Forelimb muscle (tissue), 1 donor: Measurements from ENCODE around the gene STAT3. TPM values are rescaled to one million over a fixed set of nuclear protein-coding genes. Genes with fewer than 3 reads are reported as not detected.
A peak's percentile ranks its signal among the peaks of the same experiment; 100 is the strongest.
"Not testable (repeated sequence)": the region's sequence is repeated elsewhere in the genome, so short reads cannot be mapped to it uniquely, and the experiment has no call there.

ENCODE experiments used
- DNase-seq: peaks from one replicate; pipeline ENCODE4 v3.0.0-alpha.2; 2013; ENCODE audit warnings: low read depth
- polyA plus RNA-seq: library from polyadenylated mRNA; unstranded; fragments of 120-200 nt; gene quantifications from one replicate; pipeline ENCODE4 v1.2.1, GENCODE V29; 2013; ENCODE audit not compliant: insufficient read length

Gene STAT3
- polyA plus RNA-seq, 1 donor = 47.6 TPM

- no peak for DNase-seq
Observed at GRCh38 chr17:42354956-42355843, 33.0 kb downstream of the STAT3 start.

DNA sequence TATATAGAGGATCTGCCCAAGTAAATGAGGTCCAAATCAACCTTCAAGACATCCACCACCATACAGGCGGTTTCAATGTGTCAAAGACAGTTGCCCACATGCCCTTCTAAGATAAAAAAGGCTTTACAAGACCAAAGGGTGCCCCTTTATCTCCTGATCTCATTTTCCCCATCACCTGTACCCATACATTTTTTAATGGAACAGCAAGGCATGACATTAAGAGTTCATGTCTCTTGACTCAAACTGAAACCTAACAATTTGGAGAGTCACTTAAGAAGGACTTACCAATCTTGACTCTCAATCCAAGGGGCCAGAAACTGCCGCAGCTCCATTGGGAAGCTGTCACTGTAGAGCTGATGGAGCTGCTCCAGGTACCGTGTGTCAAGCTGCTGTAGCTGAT lies 40.1 kb downstream of the STAT3 start:
- no peak for DNase-seq

DNA sequence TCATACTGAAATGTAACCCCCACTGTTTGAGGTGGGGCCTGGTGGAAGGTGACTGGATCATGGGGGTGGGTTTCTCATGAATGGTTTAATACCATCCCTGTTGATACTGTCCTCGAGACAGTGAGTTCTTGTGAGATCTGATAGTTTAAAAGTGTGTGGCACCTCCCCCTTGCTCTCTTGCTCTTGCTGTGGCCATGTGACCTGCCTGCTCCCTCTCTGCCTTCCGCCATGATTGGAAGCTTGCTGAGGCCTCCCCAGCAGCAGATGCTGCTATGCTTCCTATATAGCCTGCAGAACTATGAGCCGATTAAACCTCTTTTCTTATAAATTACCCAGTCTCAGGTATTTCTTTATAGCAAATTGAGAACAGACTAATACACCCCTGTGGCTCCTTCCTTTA lies 40.6 kb downstream of the STAT3 start:
- no peak for DNase-seq

GRCh38 chr17:42347198-42347597 lies 41.0 kb downstream of the STAT3 start:
- DNase-seq = peak; percentile 62

GRCh38 chr17:42346481-42346880 lies 41.8 kb downstream of the STAT3 start:
- no peak for DNase-seq

DNA sequence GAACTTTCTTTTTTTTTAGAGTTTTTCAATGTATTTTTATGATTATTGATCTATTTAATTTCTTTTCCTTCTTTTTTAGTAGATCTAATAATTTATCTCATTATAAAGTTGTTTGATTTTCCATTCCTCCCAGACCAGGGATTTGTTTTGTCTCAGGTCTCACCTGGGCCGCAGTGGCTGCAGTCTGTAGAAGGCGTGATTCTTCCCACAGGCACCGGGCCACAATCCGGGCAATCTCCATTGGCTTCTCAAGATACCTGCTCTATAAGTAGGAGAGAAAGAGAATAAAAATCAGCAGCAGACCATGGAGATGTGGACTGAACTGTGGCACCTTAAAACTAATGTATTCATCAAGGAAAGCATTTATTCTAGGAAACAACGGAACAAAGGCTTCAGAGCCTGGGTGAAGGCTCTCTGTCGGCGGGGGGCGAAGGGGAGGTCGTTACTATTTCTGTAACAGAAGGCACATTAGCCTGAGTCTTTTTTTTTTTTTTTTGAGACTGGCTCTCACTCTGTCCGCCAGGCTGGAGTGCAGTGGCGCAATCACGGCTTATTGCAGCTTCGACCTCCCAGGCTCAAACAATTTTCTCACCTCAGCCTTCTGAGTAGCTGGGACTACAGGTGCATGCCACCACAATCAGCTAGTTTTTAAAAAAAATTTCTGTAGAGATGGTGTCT lies 42.7 kb downstream of the STAT3 start:
- DNase-seq = no peak

GRCh38 chr17:42342242-42343008 lies 45.8 kb downstream of the STAT3 start:
- no peak for DNase-seq

- no peak for DNase-seq
Observed at GRCh38 chr17:42341568-42341967, 46.7 kb downstream of the STAT3 start.

- no peak for DNase-seq
Observed at GRCh38 chr17:42340691-42341127, 47.5 kb downstream of the STAT3 start.

GRCh38 chr17:42339221-42339620 lies 49.0 kb downstream of the STAT3 start:
- no peak for DNase-seq

DNA sequence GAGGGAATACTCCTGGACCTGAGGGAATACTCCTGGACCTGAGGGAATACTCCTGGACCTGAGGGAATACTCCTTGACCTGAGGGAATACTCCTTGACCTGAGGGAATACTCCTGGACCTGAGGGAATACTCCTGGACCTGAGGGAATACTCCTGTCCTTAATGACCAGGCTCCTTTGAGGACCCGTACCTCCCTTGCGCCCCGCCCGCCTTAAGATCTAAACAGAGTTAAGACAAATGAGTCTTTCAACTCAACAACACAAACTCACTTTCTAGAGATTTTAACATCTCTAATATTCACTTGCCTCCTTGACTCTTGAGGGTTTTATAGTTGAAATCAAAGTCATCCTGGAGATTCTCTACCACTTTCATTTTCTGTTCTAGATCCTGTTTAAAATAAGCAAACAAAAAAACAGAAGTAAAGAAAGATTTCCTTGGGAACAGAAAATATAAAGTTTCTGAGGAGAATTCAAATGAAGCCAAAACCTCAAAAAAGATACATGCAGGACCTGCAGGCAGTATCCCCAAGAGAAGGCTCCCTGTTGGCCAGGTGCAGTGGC lies 49.7 kb downstream of the STAT3 start:
- DNase-seq = no peak

DNA sequence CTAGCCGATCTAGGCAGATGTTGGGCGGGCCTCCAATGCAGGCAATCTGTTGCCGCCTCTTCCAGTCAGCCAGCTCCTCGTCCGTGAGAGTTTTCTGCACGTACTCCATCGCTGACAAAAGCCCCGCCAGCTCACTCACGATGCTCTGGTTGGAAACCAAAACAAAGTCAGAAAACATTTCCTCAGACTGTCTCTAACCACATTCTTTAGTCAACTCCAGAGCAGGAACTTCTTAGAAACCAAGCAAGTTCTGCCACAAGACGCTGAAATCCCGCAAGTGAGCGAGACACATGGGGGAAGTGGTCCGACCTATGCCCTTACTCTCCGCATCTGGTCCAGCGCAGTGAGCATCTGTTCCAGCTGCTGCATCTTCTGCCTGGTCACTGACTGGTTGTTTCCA lies 50.8 kb downstream of the STAT3 start:
- no peak for DNase-seq

DNA sequence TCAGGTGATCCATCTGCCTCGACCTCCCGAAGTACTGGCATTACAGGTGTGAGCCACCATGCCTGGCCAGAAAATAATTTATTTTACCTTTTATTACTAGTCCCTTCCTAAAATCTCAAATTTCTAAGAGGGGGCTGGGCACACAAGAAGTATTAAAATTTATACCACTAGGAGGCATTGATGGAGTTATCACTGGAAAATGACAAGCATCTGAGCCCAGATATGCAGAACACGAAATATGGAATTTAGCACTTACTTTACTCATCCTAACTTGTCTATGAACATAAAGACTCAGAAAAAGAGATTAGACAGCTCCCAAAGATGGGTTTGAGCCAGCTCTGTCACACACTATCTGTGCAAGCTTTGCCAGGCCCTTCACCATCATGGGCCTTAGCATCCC lies 53.6 kb downstream of the STAT3 start:
- no peak for DNase-seq

DNA sequence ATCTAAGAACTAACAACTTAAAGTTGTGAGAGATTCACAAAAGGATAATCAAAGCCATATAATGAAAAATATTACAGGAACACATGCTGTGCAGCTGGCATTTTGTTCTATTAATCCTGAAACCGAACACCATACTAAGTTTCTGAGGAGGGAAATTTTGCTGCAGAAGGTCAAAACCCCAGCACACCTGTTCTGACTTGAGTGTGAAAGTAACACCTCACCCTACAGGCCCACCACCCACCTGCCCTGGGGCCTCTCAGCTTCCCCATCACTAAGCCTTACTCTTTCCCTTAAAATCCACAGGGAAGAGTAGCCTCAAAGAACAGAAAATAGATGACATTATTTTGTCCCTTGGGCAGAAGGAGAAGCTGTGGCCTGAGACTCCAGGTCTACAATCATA lies 55.2 kb downstream of the STAT3 start:
- no peak for DNase-seq

DNA sequence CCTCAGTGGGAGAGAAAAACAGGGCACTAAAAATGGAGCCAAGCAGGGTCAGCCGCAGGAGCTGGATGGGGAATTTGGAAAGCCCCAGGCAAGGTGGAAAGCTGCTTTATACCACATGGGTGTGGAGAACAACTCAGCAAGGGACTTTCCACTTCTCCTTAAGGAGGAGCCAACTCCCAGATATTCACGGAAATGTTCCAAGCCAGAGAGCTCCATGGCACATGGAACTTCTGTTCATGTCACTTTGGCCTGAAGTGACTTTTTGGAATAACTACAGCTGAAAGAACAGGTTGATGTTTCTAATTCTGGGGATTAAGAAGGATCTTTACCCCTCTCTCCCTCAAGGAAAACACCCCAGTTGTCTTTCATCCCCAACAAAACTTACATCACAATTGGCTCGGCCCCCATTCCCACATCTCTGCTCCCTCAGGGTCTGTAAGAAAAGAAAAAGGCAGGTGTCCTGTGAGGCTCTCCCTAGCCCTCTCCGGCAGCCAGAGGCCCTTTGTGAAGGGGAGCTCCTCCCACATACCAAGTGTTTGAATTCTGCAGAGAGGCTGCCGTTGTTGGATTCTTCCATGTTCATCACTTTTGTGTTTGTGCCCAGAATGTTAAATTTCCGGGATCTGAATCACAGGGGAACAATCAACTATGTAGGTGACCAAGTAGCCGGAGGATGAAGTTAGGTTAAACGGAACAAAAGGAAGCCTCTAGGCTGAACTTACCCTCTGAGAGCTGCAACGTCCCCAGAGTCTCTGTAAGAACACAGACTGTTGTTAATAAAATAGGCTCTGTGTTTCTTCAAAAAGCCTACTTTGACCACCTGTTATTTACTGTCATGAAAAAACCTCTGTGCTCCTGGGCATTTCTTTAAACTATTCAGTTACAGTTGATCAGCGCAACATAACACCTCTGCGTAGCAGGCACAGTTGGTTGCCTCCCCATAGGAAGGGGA lies 58.9 kb downstream of the STAT3 start:
- no peak for DNase-seq

- no peak for DNase-seq
Observed at GRCh38 chr17:42325026-42325425, 63.2 kb downstream of the STAT3 start.

DNA sequence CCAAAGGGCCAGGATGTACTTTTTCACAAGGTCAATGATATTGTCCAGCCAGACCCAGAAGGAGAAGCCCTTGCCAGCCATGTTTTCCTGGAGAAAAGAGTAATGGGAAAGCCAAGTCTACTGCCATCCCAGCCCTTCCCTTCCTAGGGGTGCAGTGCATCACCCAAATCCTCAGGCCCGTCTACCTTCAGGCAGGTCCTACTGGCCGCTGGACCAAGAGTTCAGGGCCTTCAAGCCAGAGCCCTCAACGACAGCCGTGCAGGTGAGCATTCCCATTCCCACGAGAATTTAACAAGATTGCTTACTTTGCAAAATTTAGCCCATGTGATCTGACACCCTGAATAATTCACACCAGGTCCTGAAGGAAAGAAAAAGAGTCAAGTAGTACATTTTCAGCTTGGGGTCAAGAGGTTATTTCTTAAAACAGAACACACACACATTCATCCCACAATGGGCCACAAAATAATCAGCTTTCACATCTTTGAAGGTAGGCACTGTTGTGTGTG lies 64.9 kb downstream of the STAT3 start:
- no peak for DNase-seq

GRCh38 chr17:42322382-42323267 lies 65.6 kb downstream of the STAT3 start:
- DNase-seq = peak; percentile 80

DNA sequence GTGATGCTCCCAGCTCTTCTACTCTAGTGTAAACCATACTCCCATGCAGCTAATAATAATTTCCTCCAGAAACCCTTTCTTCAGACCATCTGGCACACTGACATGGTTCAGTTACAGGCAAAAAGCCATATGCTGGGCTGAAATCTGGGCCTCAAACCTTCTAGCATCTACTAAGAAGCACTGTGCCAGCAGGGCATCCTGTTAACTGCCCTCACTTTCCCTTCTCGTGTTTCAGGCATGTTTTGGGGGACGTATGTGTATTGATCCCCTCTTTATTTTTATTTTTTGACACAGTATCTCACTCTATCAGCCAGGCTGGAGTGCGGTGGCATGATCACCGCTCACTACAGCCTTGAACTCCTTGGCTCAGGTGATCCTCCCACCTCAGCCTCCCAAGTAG lies 66.7 kb downstream of the STAT3 start:
- DNase-seq = no peak

DNA sequence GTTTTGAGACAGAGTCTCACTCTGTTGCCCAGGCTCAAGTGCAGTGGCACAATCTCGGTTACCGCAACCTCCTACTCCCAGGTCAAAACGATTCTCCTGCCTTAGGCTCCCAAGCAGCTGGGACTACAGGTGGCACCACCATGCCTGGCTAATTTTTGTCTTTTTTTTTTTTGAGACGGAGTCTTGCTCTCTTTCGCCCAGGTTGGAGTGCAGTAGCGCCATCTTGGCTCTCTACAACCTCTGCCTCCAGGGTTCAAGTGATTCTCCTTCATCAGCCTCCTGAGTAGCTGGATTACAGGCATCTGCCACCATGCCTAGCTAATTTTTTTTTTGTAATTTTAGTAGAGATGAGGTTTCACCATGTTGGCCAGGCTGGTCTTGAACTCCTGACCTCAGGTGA lies 70.3 kb downstream of the STAT3 start:
- DNase-seq = not testable (repeated sequence)
